Stimulated activated CD4-positive, alpha-beta T cell treated with anti-CD3 and anti-CD28 coated beads, Interleukin-1b, Interleukin-23, amount 100 ng/mL, for 1 hour (primary cell): ENCODE data around the gene GRM6.

ENCODE experiments used
- DNase-seq, 2 donors: peaks; one replicate each; pipeline ENCODE4 v3.0.0-alpha.2; 2020; ENCODE audit warnings: low read depth in 2 of 2

The GRM6 gene

DNA sequence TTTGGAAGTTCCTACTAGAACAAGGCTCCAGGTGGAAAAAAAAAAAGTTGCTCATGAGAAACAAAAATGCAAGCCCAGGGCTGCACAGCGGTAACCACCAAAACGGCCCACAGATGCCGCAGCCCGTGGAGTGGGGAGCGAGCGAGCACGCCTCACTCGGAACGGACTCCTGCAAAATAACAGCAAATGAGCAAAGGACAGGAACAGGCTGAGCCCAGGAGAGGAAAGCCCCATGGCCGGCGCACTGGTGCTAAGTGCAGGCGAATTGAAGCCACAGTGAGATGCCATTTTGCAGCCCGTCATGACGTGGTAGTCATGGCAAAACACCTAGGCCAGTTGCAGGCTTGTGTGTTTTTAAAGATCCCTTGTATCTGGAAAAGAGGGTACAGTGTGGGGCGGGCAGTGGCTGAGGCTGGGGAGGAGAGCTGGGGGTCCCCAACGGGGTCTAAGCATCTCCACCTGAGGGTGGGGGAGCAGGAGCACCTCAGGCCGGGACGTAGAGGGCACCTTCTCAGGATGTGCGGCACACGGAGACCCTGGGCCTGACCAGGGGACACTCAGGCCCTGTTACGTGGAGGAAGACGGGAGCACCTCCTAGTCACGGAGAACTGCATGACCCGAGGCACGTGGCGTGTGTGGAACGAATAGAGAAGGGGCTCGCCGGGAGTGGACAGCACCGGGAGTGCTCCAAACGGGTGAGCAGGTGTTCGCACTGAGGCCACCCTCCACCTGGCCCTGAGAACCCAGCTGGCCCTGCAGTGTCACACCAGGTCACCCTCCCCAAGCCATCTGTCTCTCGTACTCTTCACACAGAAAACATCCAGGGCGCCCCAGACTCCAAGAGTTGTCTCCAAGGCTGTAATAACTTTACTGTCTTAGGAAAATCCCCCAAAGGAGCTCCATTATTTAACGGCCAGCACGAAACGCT lies 10.7 kb downstream of the GRM6 start:
- DNase-seq: no peak

DNA sequence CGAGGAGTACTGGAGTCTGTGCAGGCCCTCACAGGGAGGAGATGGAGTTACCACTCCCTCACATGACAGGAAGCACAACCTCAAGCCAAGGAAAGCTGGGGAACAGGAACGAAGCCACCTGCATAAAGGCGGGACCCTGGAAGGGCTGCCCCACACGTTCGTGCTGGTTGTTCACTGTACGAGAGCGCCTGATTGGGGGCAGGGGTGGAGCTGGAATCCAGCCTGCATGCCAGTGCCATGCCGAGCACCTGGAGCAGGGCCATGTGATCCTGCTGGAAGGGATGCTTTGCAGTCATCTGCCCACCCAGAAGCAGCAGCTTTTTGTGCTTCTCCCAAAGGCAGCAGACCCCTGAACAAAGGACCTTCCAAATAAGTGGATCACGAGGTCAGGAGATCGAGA lies 11.4 kb downstream of the GRM6 start:
- DNase-seq: no peak

GRCh38 chr5:178982941-178983340 lies 12.2 kb downstream of the GRM6 start:
- DNase-seq: no peak

- no peak for DNase-seq
Observed at GRCh38 chr5:178981381-178981780, 13.7 kb downstream of the GRM6 start.

- DNase-seq: no peak
Observed at GRCh38 chr5:178965465-178966055, 29.6 kb downstream of the GRM6 start.

DNA sequence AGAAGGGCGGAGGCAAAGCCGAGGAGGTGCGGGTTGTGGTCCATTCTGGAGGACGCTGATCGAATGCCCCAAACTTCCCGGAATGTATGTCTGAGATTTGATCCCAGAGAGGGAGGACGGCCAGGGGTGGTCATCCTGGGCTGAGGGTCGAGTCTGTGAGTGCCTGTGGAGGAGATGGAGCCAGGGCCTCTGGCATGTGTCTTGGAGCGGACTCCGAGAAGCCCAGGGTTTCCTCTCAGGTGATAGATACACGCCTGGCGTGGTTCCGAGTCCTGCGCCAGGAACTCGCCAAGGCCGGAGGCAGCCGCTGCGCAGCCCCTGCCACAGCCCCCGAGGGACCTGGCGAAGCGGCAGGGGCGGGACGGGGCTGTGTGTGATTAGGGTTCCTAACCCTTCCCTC lies 53.8 kb downstream of the GRM6 start:
- no peak for DNase-seq

- DNase-seq: no peak
Observed at GRCh38 chr5:178940569-178941360, 54.4 kb downstream of the GRM6 start, which contains the start of gene ZNF454. TSS of gene ZNF454 (plus strand) at chr5:178941198. CDS start at chr5:178942792, 1,594 bp downstream.

DNA sequence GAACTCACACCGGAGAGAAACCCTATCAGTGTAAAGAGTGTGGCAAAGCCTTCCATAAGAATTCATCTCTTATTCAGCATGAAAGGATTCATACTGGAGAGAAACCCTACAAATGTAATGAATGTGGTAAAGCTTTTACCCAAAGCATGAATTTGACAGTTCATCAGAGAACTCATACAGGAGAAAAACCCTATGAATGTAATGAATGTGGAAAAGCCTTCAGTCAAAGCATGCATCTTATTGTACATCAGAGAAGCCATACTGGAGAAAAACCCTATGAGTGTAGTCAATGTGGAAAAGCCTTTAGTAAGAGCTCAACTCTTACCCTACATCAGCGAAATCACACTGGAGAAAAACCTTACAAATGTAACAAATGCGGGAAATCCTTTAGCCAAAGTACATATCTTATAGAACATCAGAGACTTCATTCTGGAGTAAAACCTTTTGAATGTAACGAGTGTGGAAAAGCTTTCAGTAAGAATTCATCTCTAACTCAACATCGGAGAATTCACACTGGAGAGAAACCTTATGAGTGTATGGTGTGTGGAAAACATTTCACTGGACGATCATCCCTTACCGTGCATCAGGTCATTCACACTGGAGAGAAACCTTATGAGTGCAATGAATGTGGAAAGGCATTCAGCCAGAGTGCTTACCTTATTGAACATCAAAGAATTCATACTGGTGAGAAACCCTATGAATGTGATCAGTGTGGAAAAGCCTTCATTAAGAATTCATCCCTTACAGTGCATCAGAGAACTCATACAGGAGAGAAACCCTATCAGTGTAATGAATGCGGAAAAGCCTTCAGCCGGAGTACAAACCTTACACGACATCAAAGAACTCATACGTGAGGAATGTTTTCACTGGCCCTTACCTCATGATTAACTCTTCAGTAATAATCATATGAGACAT lies 63.0 kb downstream of the GRM6 start:
- DNase-seq: no peak
